Upper lobe of left lung (tissue), 4 donors: Measurements from ENCODE around the gene CMTM4.

Experiments used
- POLR2A ChIP-seq, 4 donors: fragments of 450-650 bp; IDR thresholded peaks; one replicate each; pipeline ENCODE4 v1.5.1; 2016 to 2017; ENCODE audit warnings: antibody characterized with exemption in 4 of 4, mild to moderate bottlenecking in 2 of 4
- POLR2AphosphoS5 ChIP-seq, 2 donors: sonication (generic); formaldehyde crosslinking; IDR thresholded peaks; one replicate each; pipeline ENCODE4 v1.5.1; 2017; ENCODE audit warnings: antibody characterized with exemption in 2 of 2
- TF ChIP-seq, protein P1 (sequence below), 6 experiments: fragments of 450-650 bp in 4 of 6; fragments of 200-600 bp in 2 of 6; sonication (generic) in 2 of 6; IDR thresholded peaks; one replicate each; pipeline ENCODE4 v1.5.1; 2016 to 2019; ENCODE audit warnings: antibody characterized with exemption in 6 of 6

GRCh38 chr16:66587881-66588600 lies 108.5 kb downstream of the CMTM4 start:
- no peak for TF ChIP-seq POLR2A (IDR thresholded peaks at IDR 0.05)
- TF ChIP-seq, protein P1, sequence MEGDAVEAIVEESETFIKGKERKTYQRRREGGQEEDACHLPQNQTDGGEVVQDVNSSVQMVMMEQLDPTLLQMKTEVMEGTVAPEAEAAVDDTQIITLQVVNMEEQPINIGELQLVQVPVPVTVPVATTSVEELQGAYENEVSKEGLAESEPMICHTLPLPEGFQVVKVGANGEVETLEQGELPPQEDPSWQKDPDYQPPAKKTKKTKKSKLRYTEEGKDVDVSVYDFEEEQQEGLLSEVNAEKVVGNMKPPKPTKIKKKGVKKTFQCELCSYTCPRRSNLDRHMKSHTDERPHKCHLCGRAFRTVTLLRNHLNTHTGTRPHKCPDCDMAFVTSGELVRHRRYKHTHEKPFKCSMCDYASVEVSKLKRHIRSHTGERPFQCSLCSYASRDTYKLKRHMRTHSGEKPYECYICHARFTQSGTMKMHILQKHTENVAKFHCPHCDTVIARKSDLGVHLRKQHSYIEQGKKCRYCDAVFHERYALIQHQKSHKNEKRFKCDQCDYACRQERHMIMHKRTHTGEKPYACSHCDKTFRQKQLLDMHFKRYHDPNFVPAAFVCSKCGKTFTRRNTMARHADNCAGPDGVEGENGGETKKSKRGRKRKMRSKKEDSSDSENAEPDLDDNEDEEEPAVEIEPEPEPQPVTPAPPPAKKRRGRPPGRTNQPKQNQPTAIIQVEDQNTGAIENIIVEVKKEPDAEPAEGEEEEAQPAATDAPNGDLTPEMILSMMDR (IDR thresholded peaks at IDR 0.05), result no peak
- TF ChIP-seq POLR2AphosphoS5 (IDR thresholded peaks at IDR 0.05), result no peak
